OCI-LY7 (cell line): ENCODE data around the gene PODXL2. TPM values are rescaled to one million over a fixed set of nuclear protein-coding genes. Genes with fewer than 3 reads are reported as not detected.

Experiments used
- BruUV-seq: library from RNA; stranded (reverse); fragments of 400-500 nt; replicated peaks from 2 replicates; lab custom pipeline; 2021; lab: Mats Ljungman, UMichigan
- CTCF ChIA-PET: fragments of 300-600 bp; sonication (Branson Sonifier 250); formaldehyde crosslinking; loops from one replicate; lab custom pipeline; 2022; ENCODE audit warnings: antibody characterized with exemption; ENCODE audit not compliant: unreplicated experiment; lab: Charles Lee
- POLR2A ChIA-PET: fragments of 300-600 bp; sonication (Branson Sonifier 250); formaldehyde crosslinking; loops from one replicate; lab custom pipeline; 2022; ENCODE audit warnings: antibody characterized with exemption; lab: Charles Lee
- DNase-seq: peaks from one replicate; pipeline ENCODE4 v3.0.0-alpha.2; 2015; ENCODE audit warnings: low spot score
- H2AFZ ChIP-seq: fragments of 200-600 bp; sonication (generic), shearing (Covaris generic); 2 replicates; pipeline ENCODE4 v1.6.1; 2014; ENCODE audit warnings: mild to moderate bottlenecking, antibody characterized with exemption, low read length, moderate library complexity
- H3K27ac ChIP-seq: fragments of 200-600 bp; sonication (generic); 2 replicates; pipeline ENCODE4 v1.5.1; 2014; ENCODE audit warnings: mixed run types, low read depth, mild to moderate bottlenecking, moderate library complexity, low read length, inconsistent platforms; ENCODE audit not compliant: poor library complexity, severe bottlenecking
- H3K36me3 ChIP-seq: fragments of 200-600 bp; sonication (generic); 2 replicates; pipeline ENCODE4 v1.6.1; 2014; ENCODE audit warnings: mild to moderate bottlenecking, antibody characterized with exemption, low read length, moderate library complexity, mixed read lengths; ENCODE audit not compliant: insufficient read depth
- H3K4me1 ChIP-seq: fragments of 200-600 bp; sonication (generic); 2 replicates; pipeline ENCODE4 v1.5.1; 2014; ENCODE audit warnings: mild to moderate bottlenecking, low read length; ENCODE audit not compliant: insufficient read depth, poor library complexity, severe bottlenecking
- H3K4me2 ChIP-seq: fragments of 200-600 bp; sonication (generic); 2 replicates; pipeline ENCODE4 v1.6.1; 2014; ENCODE audit warnings: mild to moderate bottlenecking, low read length
- H3K4me3 ChIP-seq: fragments of 200-600 bp; sonication (generic); 2 replicates; pipeline ENCODE4 v1.5.1; 2014; ENCODE audit warnings: mild to moderate bottlenecking, low read depth, low read length; ENCODE audit not compliant: poor library complexity, severe bottlenecking
- H3K79me2 ChIP-seq: fragments of 200-600 bp; sonication (generic); 2 replicates; pipeline ENCODE4 v1.6.1; 2016; ENCODE audit warnings: low read depth, mild to moderate bottlenecking, low read length, moderate library complexity, mixed read lengths; ENCODE audit not compliant: insufficient read depth
- H3K9me2 ChIP-seq: fragments of 200-600 bp; sonication (generic); 2 replicates; pipeline ENCODE4 v1.6.1; 2016; ENCODE audit warnings: mild to moderate bottlenecking, low read length, mixed read lengths; ENCODE audit not compliant: insufficient read depth
- H3K9me3 ChIP-seq: fragments of 200-600 bp; sonication (generic); 2 replicates; pipeline ENCODE4 v1.6.1; 2014; ENCODE audit warnings: mild to moderate bottlenecking, mixed run types, low read length, mixed read lengths
- H4K20me1 ChIP-seq: fragments of 200-600 bp; sonication (generic); 2 replicates; pipeline ENCODE4 v1.6.1; 2014; ENCODE audit warnings: mild to moderate bottlenecking, antibody characterized with exemption, low read length, moderate library complexity, mixed read lengths; ENCODE audit not compliant: insufficient read depth
- CTCF ChIP-seq: fragments of 200-600 bp; sonication (generic); conservative IDR thresholded peaks from 2 replicates; pipeline ENCODE4 v1.5.1; 2014; ENCODE audit warnings: mild to moderate bottlenecking, antibody characterized with exemption, low read length, moderate library complexity, mixed read lengths
- EZH2phosphoT487 ChIP-seq: fragments of 200-600 bp; sonication (generic); IDR thresholded peaks from 2 replicates; pipeline ENCODE4 v1.6.1; 2018; ENCODE audit warnings: low read depth, borderline replicate concordance, mild to moderate bottlenecking, mixed run types, antibody characterized with exemption, low read length, moderate library complexity, mixed read lengths
- intact Hi-C: fragments of 100-400 bp; cut with micrococcal nuclease; formaldehyde crosslinking; loops from one replicate; pipeline ENCODE4 v1.10.0; 2022; ENCODE audit not compliant: unreplicated experiment
- total RNA-seq, 2 experiments: library from RNA; depleted of rRNA in 1 of 2; stranded (reverse); fragments of >200 nt in 1 of 2; shearing (Covaris generic) in 1 of 2; gene quantifications; 2 replicates each; pipeline ENCODE4 v1.2.3, GENCODE V29; 2014 to 2022

The PODXL2 gene
- total RNA-seq, 2 experiments from 2014 or later, result 16.1 to 29.4 TPM

GRCh38 chr3:127655641-127656040 lies 26.7 kb downstream of the PODXL2 start:
- no peaks in the 10 kb centered on the region for H3K9me2 ChIP-seq
- no peak overlapping the region for H3K4me2 ChIP-seq
- no TSS peak for BruUV-seq
- no peak overlapping the region for H2AFZ ChIP-seq
- DNase-seq, result no peak
- H3K4me1 ChIP-seq, result no peaks in the 10 kb centered on the region
- H3K27ac ChIP-seq, result no peak overlapping the region
- H3K79me2 ChIP-seq, result no peaks in the 10 kb centered on the region
- no peak overlapping the region for H3K4me3 ChIP-seq
- H3K36me3 ChIP-seq, result no peaks in the 10 kb centered on the region
- intact Hi-C loops, result no loop called here
- TF ChIP-seq EZH2phosphoT487 (no peak), CTCF (no peak)
- ChIA-PET POLR2A (no interaction called here), CTCF (interaction anchor here (1.1 kb wide), 1 partner anchor 39 kb away, joined by 4 read pairs; no protein-coding TSS in a partner anchor)
- H4K20me1 ChIP-seq, result no peaks in the 10 kb centered on the region
- H3K9me3 ChIP-seq, result no peaks in the 10 kb centered on the region

GRCh38 chr3:127656906-127657305 lies 27.9 kb downstream of the PODXL2 start:
- no peak overlapping the region for H3K27ac ChIP-seq
- H3K4me2 ChIP-seq, result no peak overlapping the region
- TF ChIP-seq EZH2phosphoT487, result no peak
- no peak for TF ChIP-seq CTCF
- no peaks in the 10 kb centered on the region for H3K9me2 ChIP-seq
- no TSS peak for BruUV-seq
- no peak overlapping the region for H2AFZ ChIP-seq
- intact Hi-C loops, result no loop called here
- ChIA-PET POLR2A (no interaction called here), CTCF (interaction anchor here (1.0 kb wide), 1 partner anchor 18 kb away, joined by 4 read pairs; no protein-coding TSS in a partner anchor)
- H4K20me1 ChIP-seq, result no peaks in the 10 kb centered on the region
- H3K4me1 ChIP-seq, result no peaks in the 10 kb centered on the region
- H3K9me3 ChIP-seq, result no peaks in the 10 kb centered on the region
- no peak overlapping the region for H3K4me3 ChIP-seq
- DNase-seq, result no peak
- no peaks in the 10 kb centered on the region for H3K79me2 ChIP-seq
- H3K36me3 ChIP-seq, result no peaks in the 10 kb centered on the region

GRCh38 chr3:127658234-127658633 lies 29.2 kb downstream of the PODXL2 start:
- H3K36me3 ChIP-seq, result peaks cover 2% of the 10 kb centered on the region; the same call in 1 of the 2 replicates
- no peaks in the 10 kb centered on the region for H3K9me2 ChIP-seq
- no peak overlapping the region for H2AFZ ChIP-seq
- H3K4me3 ChIP-seq, result no peak overlapping the region
- no TSS peak for BruUV-seq
- no peak overlapping the region for H3K27ac ChIP-seq
- intact Hi-C loops, result no loop called here
- no peaks in the 10 kb centered on the region for H4K20me1 ChIP-seq
- ChIA-PET CTCF (no interaction called here), POLR2A (interaction anchor here (0.7 to 0.9 kb wide), 2 partner anchors 27 to 170 kb away, joined by 3 to 9 read pairs; no protein-coding TSS in a partner anchor)
- no peaks in the 10 kb centered on the region for H3K79me2 ChIP-seq
- TF ChIP-seq EZH2phosphoT487, result no peak
- TF ChIP-seq CTCF, result no peak
- no peaks in the 10 kb centered on the region for H3K9me3 ChIP-seq
- H3K4me2 ChIP-seq, result no peak overlapping the region
- no peaks in the 10 kb centered on the region for H3K4me1 ChIP-seq
- no peak for DNase-seq
